ENCODE measurements around the gene CHURC1. TPM values are rescaled to one million over a fixed set of nuclear protein-coding genes. Genes with fewer than 3 reads are reported as not detected.

CHURC1 gene
- total RNA-seq, 2 donors from 2014 or later, result 28.4 to 67.5 TPM

GRCh38 chr14:64983439-64984310 lies 69.4 kb downstream of the CHURC1 start:
- Mint-ChIP-seq H3K9me3 (no peaks in the 10 kb centered on the region), H3K27ac (no peak overlapping the region), H3K36me3 (peaks cover 6 to 8% of the 10 kb centered on the region in 2 donors)
- DNase-seq (ENCODE audit: low spot score in 2 of 2) (no peak), ATAC-seq (no peak)

Other genes starting within 250 kb of the CHURC1 start
- gene PLEKHG3, start 210.0 kb upstream of the CHURC1 start, total RNA-seq, result 1 to 10 TPM in 1 of 2 donors, under 1 TPM in 1; 0.66 to 1.1 TPM
- under 1 TPM; 0.41 to 0.66 TPM for gene SPTB, start 34.5 kb upstream of the CHURC1 start, total RNA-seq
- gene GPX2, start 28.3 kb downstream of the CHURC1 start, total RNA-seq, result not detected
- gene RAB15, start 57.9 kb downstream of the CHURC1 start, total RNA-seq, result 1 to 10 TPM; 6.5 to 7.0 TPM
- 10 to 100 TPM; 17.2 to 30.9 TPM for gene FNTB, start 72.4 kb downstream of the CHURC1 start, total RNA-seq
- gene MAX, start 188.1 kb downstream of the CHURC1 start, total RNA-seq, result 100 to 1,000 TPM in 1 of 2 donors, 10 to 100 TPM in 1; 84.2 to 107 TPM

Data from activated naive CD4-positive, alpha-beta T cell treated with anti-CD3 and anti-CD28 coated beads, Interleukin-2, amount 50 U/mL, for 72 hours (primary cell).